Esophagus squamous epithelium (tissue), 4 donors: ENCODE results near the gene ACP6.

Experiments used
- CTCF ChIP-seq, 6 experiments: fragments of 450-650 bp in 4 of 6; fragments of 200-600 bp in 2 of 6; sonication (generic) in 2 of 6; IDR thresholded peaks; one replicate each; pipeline ENCODE4 v1.5.1; 2016 to 2019; ENCODE audit warnings: antibody characterized with exemption in 6 of 6, mild to moderate bottlenecking in 4 of 6, moderate library complexity in 4 of 6
- POLR2A ChIP-seq, 4 donors: fragments of 450-650 bp; IDR thresholded peaks; one replicate each; pipeline ENCODE4 v1.6.1; 2017; ENCODE audit warnings: antibody characterized with exemption in 4 of 4, mild to moderate bottlenecking in 4 of 4, moderate library complexity in 3 of 4

- no peak for TF ChIP-seq CTCF (IDR thresholded peaks at IDR 0.05)
- no peak for TF ChIP-seq POLR2A (IDR thresholded peaks at IDR 0.05)
These were observed 35.7 kb downstream of the ACP6 start for GRCh38 chr1:147634645-147635044.
